ENCODE measurements around the gene SUPT3H.

DNA sequence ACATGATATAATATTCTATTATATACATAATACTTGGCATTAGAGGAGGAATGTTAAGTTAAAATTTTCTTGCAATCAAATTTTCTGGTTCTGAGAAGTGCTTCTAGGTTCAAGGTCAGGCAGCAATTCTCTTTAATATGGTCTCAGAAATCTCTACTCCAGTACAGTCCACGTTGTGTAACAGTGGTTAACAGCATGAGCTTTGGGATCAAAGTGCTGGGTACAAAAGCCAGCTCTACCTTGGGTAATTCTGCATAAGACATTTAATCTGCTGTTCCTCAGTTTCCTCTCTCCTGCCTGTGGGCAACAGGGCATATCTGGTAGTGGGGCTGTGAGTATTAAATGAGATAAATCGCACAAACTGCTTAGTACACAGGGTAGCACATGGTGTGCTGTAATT is 552.5 kb downstream of the SUPT3H start:
- TF ChIP-seq POLR2A (IDR thresholded peaks at IDR 0.05; ENCODE audit: low read depth, low read length), result no peak
- TF ChIP-seq POLR2AphosphoS5 (IDR thresholded peaks at IDR 0.05; ENCODE audit: low read depth, low read length), result no peak
- no peak for TF ChIP-seq SPI1 (IDR thresholded peaks at IDR 0.05; ENCODE audit: low read depth, low read length)
